Activated naive CD8-positive, alpha-beta T cell treated with anti-CD3 and anti-CD28 coated beads, Interleukin-2, amount 10 ng/mL, durations not matched to agents 7 days and 5 days (primary cell): ENCODE data around the gene SHC4. TPM values are rescaled to one million over a fixed set of nuclear protein-coding genes. Genes with fewer than 3 reads are reported as not detected.
"Not testable (repeated sequence)": the region's sequence is repeated elsewhere in the genome, so short reads cannot be mapped to it uniquely, and the experiment has no call there.

Experiments used
- ATAC-seq: fragments of 150-1000 bp; cut with Tn5 transposase; one replicate; pipeline ENCODE4 v1.10.0; 2021; ENCODE audit warnings: low read depth, moderate library complexity
- POLR2A ChIA-PET: fragments of 350-600 bp; sonication (Branson Sonifier 250); formaldehyde crosslinking; loops from one replicate; lab custom pipeline; 2021; ENCODE audit warnings: antibody characterized with exemption; lab: Charles Lee
- DNase-seq: peaks from one replicate; pipeline ENCODE4 v3.0.0; 2021
- H3K27ac Mint-ChIP-seq: one replicate; pipeline ENCODE4 v1.8.0; 2022; ENCODE audit warnings: mild to moderate bottlenecking, mixed read lengths
- H3K27me3 Mint-ChIP-seq: one replicate; pipeline ENCODE4 v1.8.0; 2022; ENCODE audit warnings: mild to moderate bottlenecking, moderate library complexity, mixed read lengths
- H3K36me3 Mint-ChIP-seq: one replicate; pipeline ENCODE4 v1.8.0; 2021; ENCODE audit warnings: mild to moderate bottlenecking, mixed read lengths
- H3K4me1 Mint-ChIP-seq: one replicate; pipeline ENCODE4 v1.8.0; 2021; ENCODE audit warnings: mixed read lengths
- H3K4me3 Mint-ChIP-seq: one replicate; pipeline ENCODE4 v1.8.0; 2022; ENCODE audit warnings: mild to moderate bottlenecking, moderate library complexity, mixed read lengths
- H3K9me3 Mint-ChIP-seq: one replicate; pipeline ENCODE4 v1.8.0; 2021; ENCODE audit warnings: mixed read lengths
- total RNA-seq, 2 experiments: library from RNA; stranded (reverse); gene quantifications; one replicate each; pipeline ENCODE4 v1.2.3, GENCODE V29; 2021

SHC4 gene
- total RNA-seq, 2 experiments from 2014 or later = 0.23 to 0.47 TPM

DNA sequence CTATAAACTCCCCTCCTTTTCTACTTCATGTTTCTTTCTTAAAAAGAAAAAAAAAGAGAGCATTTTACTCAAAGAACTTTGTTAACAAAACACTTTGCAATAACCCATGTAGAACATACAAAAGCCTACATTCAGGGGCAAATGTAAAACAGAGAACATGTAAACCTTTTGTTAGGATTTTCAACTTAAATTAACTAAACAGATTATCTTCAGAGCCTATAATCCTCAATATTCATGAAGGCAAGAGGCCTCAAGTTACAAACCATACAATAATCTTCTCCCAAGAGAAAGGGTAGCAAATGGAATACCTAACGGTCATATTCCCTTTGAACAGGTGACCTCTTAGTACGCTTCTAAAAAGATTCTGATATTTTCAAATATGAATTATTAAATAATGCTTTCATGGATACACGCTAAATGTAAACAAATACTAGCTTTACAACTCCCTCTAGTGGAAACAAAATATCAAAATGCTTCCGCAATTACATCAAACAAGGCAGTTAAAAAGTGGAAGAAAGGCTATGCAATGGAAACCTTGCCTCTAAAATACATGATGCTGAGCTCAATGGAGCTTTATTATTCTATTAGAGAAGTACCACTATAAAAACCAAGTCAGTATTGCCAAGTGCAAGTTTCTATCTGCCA lies 162.8 kb downstream of the SHC4 start:
- Mint-ChIP-seq H3K9me3 (no peaks in the 10 kb centered on the region), H3K4me1 (peaks cover 38% of the 10 kb centered on the region)
- POLR2A ChIA-PET = interaction anchor here (1.7 kb wide), 1 partner anchor 10 kb away, joined by 9 read pairs; the partner anchor contains the start of gene CEP152

DNA sequence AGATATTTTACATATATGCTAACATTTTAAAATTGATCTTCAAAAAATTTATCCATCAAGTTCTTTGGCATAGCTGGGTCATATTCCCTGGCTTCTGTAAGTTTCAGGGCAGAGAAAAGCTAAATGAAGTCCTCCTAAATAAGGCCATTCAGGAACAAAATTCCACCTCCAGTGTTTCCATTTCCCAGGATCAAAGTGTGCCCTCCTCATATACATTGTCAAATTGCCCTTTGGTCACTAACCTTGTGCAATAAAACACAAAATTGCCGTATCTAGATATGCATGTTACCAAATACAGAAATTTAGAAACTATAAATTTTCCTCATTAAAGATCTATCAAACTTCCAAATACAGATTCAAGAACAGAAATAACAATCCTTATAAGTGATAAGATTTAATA lies 163.5 kb downstream of the SHC4 start:
- no peak overlapping the region for H3K4me3 Mint-ChIP-seq
- H3K27ac Mint-ChIP-seq = no peak overlapping the region
- peaks cover 30% of the 10 kb centered on the region for H3K36me3 Mint-ChIP-seq
- no peak for ATAC-seq
- DNase-seq = no peak
- POLR2A ChIA-PET = no interaction called here
- no peaks in the 10 kb centered on the region for H3K9me3 Mint-ChIP-seq
- peaks cover 37% of the 10 kb centered on the region for H3K4me1 Mint-ChIP-seq
- H3K27me3 Mint-ChIP-seq = no peaks in the 10 kb centered on the region

More for the DNA sequence above, 162.8 kb downstream of the SHC4 start:
- no peak for DNase-seq
- Mint-ChIP-seq H3K36me3 (peaks cover 30% of the 10 kb centered on the region), H3K27me3 (no peaks in the 10 kb centered on the region), H3K27ac (no peak overlapping the region), H3K4me3 (no peak overlapping the region)
- no peak for ATAC-seq

DNA sequence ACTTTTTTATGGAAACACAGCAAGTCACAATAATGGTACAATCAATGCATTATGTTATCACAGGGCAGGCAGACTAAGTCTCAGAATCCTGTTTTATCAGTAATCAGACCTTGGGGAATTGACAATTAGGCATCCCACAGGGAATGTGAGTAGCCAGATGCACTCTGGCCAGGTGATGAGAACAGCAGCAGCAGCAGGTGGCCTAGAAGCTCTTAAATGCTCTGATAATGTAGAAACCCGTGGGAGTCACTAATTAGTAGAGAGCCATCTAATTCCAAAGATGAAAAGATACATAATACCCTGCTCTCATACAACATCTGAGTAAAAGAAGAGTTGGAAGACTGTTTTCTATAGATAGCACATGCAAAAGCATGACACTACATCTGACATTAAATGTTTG lies 165.4 kb downstream of the SHC4 start:
- Mint-ChIP-seq H3K9me3 (no peaks in the 10 kb centered on the region), H3K27me3 (no peaks in the 10 kb centered on the region), H3K4me1 (peaks cover 33% of the 10 kb centered on the region), H3K4me3 (no peak overlapping the region), H3K36me3 (peaks cover 19% of the 10 kb centered on the region), H3K27ac (no peak overlapping the region)
- DNase-seq (no peak), ATAC-seq (no peak)
- POLR2A ChIA-PET = no interaction called here

DNA sequence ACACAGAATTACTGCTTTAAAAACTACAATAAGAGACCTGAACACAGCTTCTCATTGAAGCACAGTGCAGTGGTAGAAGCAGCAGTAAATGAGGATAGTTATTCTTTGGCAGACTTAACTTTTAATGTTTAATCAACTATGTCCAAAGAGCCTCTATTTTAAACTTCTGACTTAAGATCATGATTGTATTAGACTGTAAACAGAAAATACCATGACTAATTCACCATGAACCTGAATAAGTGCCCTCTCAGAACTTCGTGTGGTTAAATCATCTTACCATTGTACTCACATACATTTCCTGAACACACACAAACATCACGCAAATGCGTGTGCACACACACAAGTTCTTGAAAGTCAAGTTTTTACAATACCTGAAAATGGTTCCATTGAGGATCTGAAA lies 166.8 kb downstream of the SHC4 start:
- no peak for DNase-seq
- peak; percentile 33 for ATAC-seq
- Mint-ChIP-seq H3K9me3 (no peaks in the 10 kb centered on the region), H3K4me3 (peak overlapping the region; percentile 37), H3K27me3 (no peaks in the 10 kb centered on the region), H3K36me3 (peaks cover 25% of the 10 kb centered on the region), H3K4me1 (peaks cover 33% of the 10 kb centered on the region), H3K27ac (peak overlapping the region; percentile 66)
- POLR2A ChIA-PET = no interaction called here

DNA sequence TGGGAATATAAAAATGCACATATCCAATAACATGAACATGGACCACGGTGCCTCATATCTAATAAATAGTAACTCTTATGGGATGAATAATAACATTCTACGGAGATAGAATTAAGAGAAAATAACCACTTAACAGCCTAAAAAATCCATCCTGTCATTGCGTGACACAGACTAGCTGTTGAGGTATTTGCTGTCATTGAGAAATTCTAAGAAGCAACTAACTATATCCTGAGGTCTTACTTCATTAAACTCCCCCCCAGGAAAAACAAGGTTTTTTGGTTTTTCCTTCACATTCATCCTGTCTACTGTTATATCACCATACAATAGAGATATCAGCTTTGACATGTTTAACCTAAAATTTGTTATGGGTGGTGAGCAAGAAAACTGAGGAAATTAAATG lies 167.2 kb downstream of the SHC4 start:
- Mint-ChIP-seq H3K9me3 (no peaks in the 10 kb centered on the region), H3K4me1 (peaks cover 33% of the 10 kb centered on the region), H3K27ac (no peak overlapping the region), H3K4me3 (no peak overlapping the region), H3K36me3 (peaks cover 27% of the 10 kb centered on the region), H3K27me3 (no peaks in the 10 kb centered on the region)
- no peak for ATAC-seq
- POLR2A ChIA-PET = no interaction called here
- no peak for DNase-seq

DNA sequence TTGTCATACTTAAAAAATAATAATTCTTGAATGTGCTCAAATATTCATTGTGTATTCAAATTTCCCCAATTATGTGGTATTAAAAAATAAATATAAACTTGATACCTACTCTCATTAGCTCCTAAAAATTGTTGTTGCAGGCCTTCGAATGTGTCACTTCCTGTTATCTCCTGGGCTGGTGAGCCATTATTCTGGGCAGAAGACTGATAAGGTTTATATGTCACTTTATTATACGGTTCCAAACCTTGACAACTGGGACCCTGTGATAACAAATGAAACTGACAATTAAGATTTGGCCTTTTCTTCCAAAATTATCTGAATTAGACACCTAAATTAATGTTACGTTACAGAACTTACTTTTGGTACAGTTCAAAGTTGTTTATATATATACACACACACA lies 167.8 kb downstream of the SHC4 start:
- POLR2A ChIA-PET = no interaction called here
- DNase-seq (no peak), ATAC-seq (no peak)
- H3K36me3 Mint-ChIP-seq = peaks cover 28% of the 10 kb centered on the region
- no peak overlapping the region for H3K4me3 Mint-ChIP-seq
- no peaks in the 10 kb centered on the region for H3K27me3 Mint-ChIP-seq
- peaks cover 33% of the 10 kb centered on the region for H3K4me1 Mint-ChIP-seq
- H3K27ac Mint-ChIP-seq = no peak overlapping the region
- no peaks in the 10 kb centered on the region for H3K9me3 Mint-ChIP-seq

DNA sequence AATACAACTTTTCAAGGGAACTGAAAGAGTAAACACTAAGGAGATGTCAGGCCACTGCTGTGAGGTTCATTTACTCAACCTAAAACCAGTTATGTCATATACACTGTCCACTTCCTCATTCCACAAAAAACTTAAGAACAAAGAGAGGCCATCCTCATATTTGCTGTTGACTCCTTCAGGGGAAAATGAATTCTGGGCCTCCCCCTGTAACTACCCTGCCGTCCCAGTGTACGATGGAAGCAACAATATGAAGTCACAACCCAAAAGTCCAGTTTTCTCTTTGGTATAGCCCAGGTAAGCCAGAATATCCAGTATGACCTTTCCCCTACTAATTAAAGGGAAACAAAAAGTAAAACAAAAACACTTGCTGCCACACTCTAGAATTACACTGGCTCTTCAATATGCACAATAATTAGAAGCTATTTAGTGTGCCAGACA lies 169.0 kb downstream of the SHC4 start:
- Mint-ChIP-seq H3K4me1 (peaks cover 31% of the 10 kb centered on the region), H3K9me3 (no peaks in the 10 kb centered on the region), H3K27me3 (no peaks in the 10 kb centered on the region), H3K27ac (peak overlapping the region; percentile 75), H3K36me3 (peaks cover 35% of the 10 kb centered on the region), H3K4me3 (peak overlapping the region; percentile 20)
- POLR2A ChIA-PET = interaction anchor here (1.2 kb wide), 1 partner anchor 16 kb away, joined by 3 read pairs; the partner anchor contains the start of gene CEP152
- no peak for DNase-seq
- ATAC-seq = peak; percentile 42

DNA sequence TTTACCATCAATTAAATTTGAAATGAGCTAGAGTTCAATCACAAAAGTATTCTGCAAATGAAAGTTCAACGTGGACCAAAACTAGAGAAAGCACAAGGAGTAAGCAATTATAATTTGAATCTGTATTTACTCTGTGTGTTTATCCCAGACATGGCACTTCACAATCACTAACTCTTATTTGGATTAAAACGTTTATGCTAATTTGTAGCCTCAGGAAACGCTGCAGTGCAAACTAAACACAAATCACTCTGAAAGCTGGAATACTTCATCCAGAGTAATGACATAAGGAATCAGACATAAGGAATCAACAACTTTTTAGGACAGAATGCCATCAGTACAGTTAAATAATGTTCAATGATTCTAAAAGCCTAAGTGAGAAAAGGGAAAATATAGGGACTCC lies 171.3 kb downstream of the SHC4 start:
- no peak overlapping the region for H3K4me3 Mint-ChIP-seq
- POLR2A ChIA-PET = no interaction called here
- no peaks in the 10 kb centered on the region for H3K27me3 Mint-ChIP-seq
- peaks cover 19% of the 10 kb centered on the region for H3K4me1 Mint-ChIP-seq
- no peaks in the 10 kb centered on the region for H3K9me3 Mint-ChIP-seq
- no peak overlapping the region for H3K27ac Mint-ChIP-seq
- peaks cover 44% of the 10 kb centered on the region for H3K36me3 Mint-ChIP-seq
- ATAC-seq (no peak), DNase-seq (no peak)

DNA sequence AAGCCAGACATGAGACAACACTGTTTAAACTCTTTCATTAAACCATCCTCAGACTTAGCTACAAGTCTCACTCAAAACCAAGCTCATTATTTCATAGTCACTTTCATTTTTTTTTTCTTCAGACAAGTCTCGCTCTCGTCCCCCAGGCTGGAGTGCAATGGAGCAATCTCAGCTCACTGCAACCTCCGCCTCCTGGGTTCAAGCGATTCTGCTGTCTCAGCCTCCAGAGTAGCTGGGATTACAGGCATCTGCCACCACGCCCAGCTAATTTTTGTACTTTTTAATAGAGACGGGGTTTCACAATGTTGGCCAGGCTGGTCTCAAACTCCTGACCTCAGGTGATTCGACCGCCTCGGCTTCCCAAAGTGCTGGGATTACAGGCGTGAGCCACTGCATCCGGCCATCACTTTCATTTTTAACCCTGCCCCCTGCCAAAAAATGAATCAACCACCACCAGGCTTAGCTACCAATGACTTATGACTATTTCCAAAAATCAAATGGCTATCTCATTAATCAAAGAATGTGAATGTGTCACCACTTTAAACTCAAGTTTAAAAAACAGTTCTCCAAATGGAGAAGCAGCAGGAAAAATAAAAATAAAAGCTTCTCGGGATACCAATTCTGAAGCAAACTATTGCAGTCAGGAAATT lies 173.1 kb downstream of the SHC4 start:
- peaks cover 38% of the 10 kb centered on the region for H3K36me3 Mint-ChIP-seq
- H3K4me1 Mint-ChIP-seq, H3K27me3 Mint-ChIP-seq, H3K9me3 Mint-ChIP-seq, DNase-seq, H3K27ac Mint-ChIP-seq, H3K4me3 Mint-ChIP-seq, ATAC-seq, POLR2A ChIA-PET: not testable (repeated sequence)

DNA sequence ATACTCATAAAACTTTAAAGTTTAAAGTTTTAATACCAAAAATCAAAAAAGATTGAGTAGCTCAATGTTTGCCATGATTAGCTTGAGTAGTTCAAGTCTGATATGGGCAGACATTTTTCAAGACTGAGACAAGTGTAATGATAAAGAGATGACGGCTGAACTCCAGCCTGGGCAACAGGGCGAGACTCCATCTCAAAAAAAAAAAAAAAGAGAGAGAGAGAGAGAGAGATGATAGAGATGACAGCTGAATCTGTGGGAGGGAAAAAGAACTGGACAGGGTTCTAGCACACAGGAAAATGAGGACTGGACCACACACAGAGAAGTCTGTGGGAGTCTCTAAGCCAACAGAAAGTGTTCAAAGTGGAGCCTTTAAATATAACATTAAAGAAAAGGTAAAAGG lies 178.0 kb downstream of the SHC4 start:
- Mint-ChIP-seq H3K9me3 (no peaks in the 10 kb centered on the region), H3K27ac (no peak overlapping the region), H3K4me1 (peaks cover 2% of the 10 kb centered on the region), H3K4me3 (no peak overlapping the region), H3K36me3 (peaks cover 46% of the 10 kb centered on the region), H3K27me3 (no peaks in the 10 kb centered on the region)
- POLR2A ChIA-PET = no interaction called here
- DNase-seq (no peak), ATAC-seq (no peak)

DNA sequence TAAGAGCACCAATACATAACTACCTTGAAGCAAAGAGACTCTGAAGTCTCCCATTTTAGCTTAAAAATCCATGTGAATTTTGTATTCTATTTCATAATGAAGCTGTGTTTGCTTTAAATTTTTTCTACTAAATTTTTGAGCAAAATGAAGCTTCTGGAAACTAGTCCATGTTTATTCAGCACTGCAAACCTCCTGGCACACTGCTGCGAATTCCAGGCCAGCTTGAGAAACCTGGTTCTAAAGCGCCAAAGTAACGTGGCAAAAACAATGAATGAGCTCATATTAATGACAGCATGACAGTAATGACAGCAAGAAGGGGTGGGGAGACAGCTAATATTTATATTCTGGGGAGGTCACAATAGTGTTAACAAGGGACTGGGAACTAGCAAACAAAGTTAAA lies 178.5 kb downstream of the SHC4 start:
- H3K27ac Mint-ChIP-seq = no peak overlapping the region
- no peaks in the 10 kb centered on the region for H3K9me3 Mint-ChIP-seq
- H3K4me1 Mint-ChIP-seq = peaks cover 2% of the 10 kb centered on the region
- no peak overlapping the region for H3K4me3 Mint-ChIP-seq
- POLR2A ChIA-PET = interaction anchor here (0.6 kb wide), 1 partner anchor 77 kb away, joined by 3 read pairs; no protein-coding TSS in a partner anchor
- DNase-seq (no peak), ATAC-seq (no peak)
- H3K36me3 Mint-ChIP-seq = peaks cover 48% of the 10 kb centered on the region
- H3K27me3 Mint-ChIP-seq = no peaks in the 10 kb centered on the region

DNA sequence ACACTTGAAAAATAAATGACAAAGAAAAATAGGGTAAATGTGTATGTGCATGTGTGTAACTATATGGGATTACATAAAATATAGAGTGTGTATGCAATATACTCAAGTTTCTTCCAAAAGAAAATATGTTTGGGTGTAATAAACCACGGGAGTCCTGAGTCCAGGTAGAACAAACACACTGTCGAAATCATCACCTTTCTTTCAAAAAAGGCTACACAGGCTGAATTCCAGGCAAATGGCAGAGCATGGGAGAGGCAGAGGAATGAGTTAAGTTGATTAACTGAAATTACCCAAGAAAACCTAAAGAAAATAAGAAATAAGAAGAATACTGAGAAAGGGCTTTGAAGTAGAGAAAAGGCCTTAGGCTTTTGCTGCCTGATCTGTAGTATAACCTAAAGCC lies 179.0 kb downstream of the SHC4 start:
- POLR2A ChIA-PET = interaction anchor here (0.6 kb wide), 1 partner anchor 77 kb away, joined by 3 read pairs; no protein-coding TSS in a partner anchor
- no peaks in the 10 kb centered on the region for H3K9me3 Mint-ChIP-seq
- H3K4me1 Mint-ChIP-seq = peaks cover 2% of the 10 kb centered on the region
- ATAC-seq (no peak), DNase-seq (no peak)
- no peak overlapping the region for H3K27ac Mint-ChIP-seq
- peaks cover 45% of the 10 kb centered on the region for H3K36me3 Mint-ChIP-seq
- no peaks in the 10 kb centered on the region for H3K27me3 Mint-ChIP-seq
- no peak overlapping the region for H3K4me3 Mint-ChIP-seq

DNA sequence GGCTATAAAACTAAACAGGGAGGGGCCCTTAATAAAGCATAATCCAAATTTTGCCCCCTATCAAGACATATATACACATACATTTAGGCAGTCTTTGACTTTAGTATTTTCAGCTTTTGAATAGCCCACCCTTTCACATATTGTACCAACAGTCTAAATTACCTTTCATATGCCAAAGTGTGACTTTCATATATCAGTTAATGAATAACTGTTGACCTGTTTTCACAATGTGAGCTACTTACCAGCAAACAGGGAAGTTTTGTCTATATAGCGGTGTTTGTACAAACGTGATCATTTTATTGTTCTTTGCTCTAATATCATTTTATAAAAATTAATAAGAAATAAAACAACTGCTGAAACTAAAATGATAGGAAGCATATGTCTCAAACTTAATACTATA lies 180.8 kb downstream of the SHC4 start:
- no peak overlapping the region for H3K4me3 Mint-ChIP-seq
- POLR2A ChIA-PET = no interaction called here
- no peaks in the 10 kb centered on the region for H3K9me3 Mint-ChIP-seq
- H3K27me3 Mint-ChIP-seq = no peaks in the 10 kb centered on the region
- H3K27ac Mint-ChIP-seq = no peak overlapping the region
- H3K36me3 Mint-ChIP-seq = peaks cover 36% of the 10 kb centered on the region
- no peak for DNase-seq
- no peak for ATAC-seq
- peaks cover 2% of the 10 kb centered on the region for H3K4me1 Mint-ChIP-seq

DNA sequence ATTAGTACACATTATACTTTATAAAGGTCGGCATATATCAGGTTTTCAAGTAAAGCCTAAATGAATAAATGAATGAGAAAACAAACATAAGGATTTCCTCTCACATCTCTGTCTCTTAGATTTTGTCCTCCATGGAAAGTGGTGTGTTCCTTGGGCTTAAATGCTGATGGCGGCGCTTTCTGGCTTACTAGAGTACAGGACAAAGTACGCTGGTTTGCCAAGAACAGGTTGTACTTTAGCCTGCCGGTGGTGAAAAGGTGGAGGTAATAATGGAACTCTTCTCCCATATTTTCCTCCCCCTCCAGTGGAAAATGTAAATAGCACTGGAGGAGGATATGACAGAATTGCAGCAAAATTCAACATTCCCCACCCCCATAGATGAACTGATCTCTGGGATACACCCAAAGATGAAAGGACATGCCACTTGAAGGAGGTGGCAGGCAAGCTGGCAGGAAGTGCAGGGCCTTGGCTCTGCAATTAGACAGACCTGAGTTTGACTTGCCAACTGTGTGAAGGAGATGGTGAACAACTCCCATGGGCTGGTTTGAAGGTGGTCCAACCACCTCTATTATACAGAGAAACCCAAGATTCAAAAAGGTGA lies 182.1 kb downstream of the SHC4 start:
- Mint-ChIP-seq H3K27ac (no peak overlapping the region), H3K4me1 (peaks cover 2% of the 10 kb centered on the region), H3K27me3 (no peaks in the 10 kb centered on the region), H3K4me3 (no peak overlapping the region), H3K36me3 (peaks cover 36% of the 10 kb centered on the region), H3K9me3 (no peaks in the 10 kb centered on the region)
- no peak for DNase-seq
- no peak for ATAC-seq
- POLR2A ChIA-PET = no interaction called here
